CD4-positive, alpha-beta memory T cell (primary cell): ENCODE data around the gene INTU. TPM values are rescaled to one million over a fixed set of nuclear protein-coding genes. Genes with fewer than 3 reads are reported as not detected.

Source experiments
- CTCF ChIA-PET: fragments of 350-600 bp; sonication (Branson Sonifier 250); formaldehyde crosslinking; loops from one replicate; lab custom pipeline; 2021; ENCODE audit warnings: inconsistent platforms; ENCODE audit not compliant: partially characterized antibody; lab: Charles Lee
- POLR2A ChIA-PET: fragments of 350-600 bp; sonication (Branson Sonifier 250); formaldehyde crosslinking; loops from one replicate; lab custom pipeline; 2021; ENCODE audit not compliant: partially characterized antibody; lab: Charles Lee
- DNase-seq, 5 donors: peaks; one replicate each; pipeline versions ENCODE4 v3.0.0 to v3.0.0-alpha.2; 2020 to 2022; ENCODE audit warnings: mixed read lengths in 1 of 5
- H3K27ac ChIP-seq: one replicate; pipeline ENCODE4 v1.7.0; 2013; ENCODE audit warnings: low read depth, low read length
- H3K27me3 ChIP-seq: 2 replicates; pipeline ENCODE4 v1.7.0; 2013; ENCODE audit warnings: mild to moderate bottlenecking, low read length, moderate library complexity; ENCODE audit not compliant: insufficient read depth
- H3K36me3 ChIP-seq: 2 replicates; pipeline ENCODE4 v1.7.0; 2013; ENCODE audit warnings: mild to moderate bottlenecking, low read length, moderate library complexity; ENCODE audit not compliant: insufficient read depth
- H3K4me1 ChIP-seq: 2 replicates; pipeline ENCODE4 v1.7.0; 2013; ENCODE audit warnings: mild to moderate bottlenecking, low read length, moderate library complexity; ENCODE audit not compliant: insufficient read depth
- H3K4me3 ChIP-seq, 2 donors: one replicate each; pipeline ENCODE4 v1.7.0; 2013; ENCODE audit warnings: low read length in 2 of 2, mild to moderate bottlenecking in 1 of 2
- H3K9me3 ChIP-seq, 2 donors: one replicate each; pipeline ENCODE4 v1.7.0; 2013; ENCODE audit warnings: low read length in 2 of 2, control low read depth in 1 of 2; ENCODE audit not compliant: control insufficient read depth in 1 of 2
- H3K27ac Mint-ChIP-seq, 7 donors: one replicate each; pipeline ENCODE4 v1.8.0; 2020 to 2021; ENCODE audit warnings: mixed read lengths in 7 of 7, mild to moderate bottlenecking in 6 of 7, inconsistent platforms in 3 of 7, moderate library complexity in 3 of 7
- H3K27me3 Mint-ChIP-seq, 2 donors: one replicate each; pipeline ENCODE4 v1.8.0; 2020 to 2021; ENCODE audit warnings: mixed read lengths in 2 of 2
- H3K36me3 Mint-ChIP-seq, 2 donors: one replicate each; pipeline ENCODE4 v1.8.0; 2020 to 2021; ENCODE audit warnings: mixed read lengths in 2 of 2, inconsistent platforms in 1 of 2, mild to moderate bottlenecking in 1 of 2
- H3K4me1 Mint-ChIP-seq, 4 donors: one replicate each; pipeline ENCODE4 v1.8.0; 2020 to 2021; ENCODE audit warnings: mixed read lengths in 4 of 4, mild to moderate bottlenecking in 1 of 4
- H3K4me3 Mint-ChIP-seq, 8 donors: one replicate each; pipeline ENCODE4 v1.8.0; 2020 to 2021; ENCODE audit warnings: mixed read lengths in 8 of 8, mild to moderate bottlenecking in 7 of 8, moderate library complexity in 6 of 8, inconsistent platforms in 3 of 8
- H3K9me3 Mint-ChIP-seq, 8 donors: one replicate each; pipeline ENCODE4 v1.8.0; 2020 to 2021; ENCODE audit warnings: mixed read lengths in 8 of 8, mild to moderate bottlenecking in 5 of 8, inconsistent platforms in 3 of 8, moderate library complexity in 1 of 8
- intact Hi-C: fragments of 100-400 bp; cut with micrococcal nuclease; formaldehyde crosslinking; loops from one replicate; pipeline ENCODE4 v1.15.1; 2023
- polyA plus RNA-seq, 2 donors: library from polyadenylated mRNA; unstranded; fragments of 300-500 nt; fragmentation: Illumina TruSeq; gene quantifications; one replicate each; pipeline ENCODE4 v1.2.3, GENCODE V29; 2021
- total RNA-seq, 2 experiments: library from RNA; stranded (reverse); gene quantifications; one replicate each; pipeline ENCODE4 v1.2.3, GENCODE V29; 2021

The INTU gene
- total and polyA plus RNA-seq, 4 experiments from 2014 or later, result 0.37 TPM; not detected in 3

DNA sequence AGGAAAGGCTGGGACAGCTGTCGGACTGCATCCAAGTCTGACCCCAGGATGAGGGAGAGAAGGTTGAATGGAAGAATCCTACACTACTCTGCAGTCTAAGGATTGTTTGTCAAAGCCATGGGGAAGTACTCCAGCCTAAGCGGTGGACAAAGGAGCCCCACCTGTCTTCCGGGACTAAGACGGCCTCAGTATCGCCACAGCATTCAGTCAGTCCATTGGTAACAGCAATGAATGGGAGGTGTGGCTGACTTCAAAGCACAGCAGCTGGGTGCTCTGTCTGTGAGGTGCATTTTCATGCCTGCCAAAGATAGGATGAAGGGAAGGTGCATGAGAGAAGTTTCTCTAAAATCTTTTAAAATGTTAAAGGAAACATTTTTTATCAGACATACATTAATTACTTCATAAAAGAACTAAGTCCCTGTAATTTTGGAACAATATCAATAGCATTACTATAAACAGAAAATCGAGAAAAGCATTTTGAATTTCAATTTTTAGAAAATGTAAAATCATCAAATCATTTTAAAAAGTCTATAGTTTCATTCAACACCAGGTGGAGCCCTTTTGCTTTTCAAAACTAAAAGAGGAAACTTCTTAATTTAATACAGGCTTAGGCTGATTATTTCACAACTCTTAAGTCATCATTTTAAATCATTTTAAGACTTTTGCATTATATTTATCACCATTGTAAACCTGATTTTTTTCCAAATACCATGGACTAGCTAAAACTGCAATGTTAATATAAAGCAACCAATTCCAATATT, 27.6 kb upstream of the INTU start:
- Mint-ChIP-seq H3K9me3 (no peaks in the 10 kb centered on the region), H3K36me3 (no peaks in the 10 kb centered on the region), H3K27ac (no peak overlapping the region), H3K4me1 (no peaks in the 10 kb centered on the region), H3K4me3 (no peak overlapping the region), H3K27me3 (peaks cover 0 to 5% of the 10 kb centered on the region in 2 donors)
- ChIA-PET POLR2A (no interaction called here), CTCF (no interaction called here)
- Histone ChIP-seq H3K9me3 (no peaks in the 10 kb centered on the region), H3K27ac (no peak overlapping the region), H3K4me3 (no peak overlapping the region), H3K4me1 (no peaks in the 10 kb centered on the region), H3K36me3 (no peaks in the 10 kb centered on the region), H3K27me3 (no peaks in the 10 kb centered on the region)
- DNase-seq, result no peak
- intact Hi-C loops, result no loop called here

DNA sequence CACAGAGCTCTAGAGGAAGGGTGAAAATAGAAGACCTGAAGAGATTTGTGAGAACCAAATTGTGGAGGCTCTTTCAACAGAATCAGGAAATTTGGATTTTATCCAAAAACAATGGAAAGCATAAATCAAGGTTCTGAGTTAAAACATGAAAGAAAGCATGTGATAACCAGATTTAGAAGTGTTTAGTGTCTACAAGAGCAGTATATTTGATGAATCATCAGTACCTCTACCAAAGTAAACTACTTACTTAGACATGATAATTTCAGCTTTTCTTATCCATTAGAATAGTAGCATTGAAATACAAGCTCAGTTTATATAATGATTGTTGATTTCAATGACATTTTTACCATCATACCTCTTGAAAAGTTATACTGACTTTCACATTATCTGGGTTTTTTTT, 25.9 kb upstream of the INTU start:
- Mint-ChIP-seq H3K4me1 (no peaks in the 10 kb centered on the region), H3K9me3 (no peaks in the 10 kb centered on the region), H3K27ac (no peak overlapping the region), H3K27me3 (peaks cover 0 to 5% of the 10 kb centered on the region in 2 donors), H3K4me3 (no peak overlapping the region), H3K36me3 (no peaks in the 10 kb centered on the region)
- no peak overlapping the region for H3K27ac ChIP-seq
- ChIA-PET POLR2A (no interaction called here), CTCF (no interaction called here)
- intact Hi-C loops, result no loop called here
- no peak for DNase-seq
- no peaks in the 10 kb centered on the region for H3K9me3 ChIP-seq
- no peak overlapping the region for H3K4me3 ChIP-seq
- H3K36me3 ChIP-seq, result no peaks in the 10 kb centered on the region
- no peaks in the 10 kb centered on the region for H3K4me1 ChIP-seq
- H3K27me3 ChIP-seq, result no peaks in the 10 kb centered on the region

DNA sequence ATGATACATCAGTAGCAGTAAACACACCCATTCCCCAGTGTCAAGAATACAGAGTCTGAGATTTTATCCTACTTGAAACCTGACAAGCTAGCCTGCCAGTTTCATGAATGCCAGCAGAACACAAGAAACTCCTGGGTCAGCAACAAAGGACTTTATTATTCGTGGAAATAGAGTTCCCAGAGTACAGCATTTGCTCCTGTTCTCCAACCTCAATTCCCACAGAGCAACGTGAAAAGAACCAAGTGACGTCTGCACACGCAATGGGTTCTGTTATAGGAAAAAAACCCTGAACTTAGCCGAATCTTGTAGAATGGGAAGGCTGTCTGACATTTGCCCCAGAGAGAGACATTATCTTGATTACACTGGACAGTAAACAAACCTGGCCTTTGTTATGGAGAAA, 23.3 kb upstream of the INTU start:
- Histone ChIP-seq H3K27ac (no peak overlapping the region), H3K36me3 (no peaks in the 10 kb centered on the region), H3K4me3 (no peak overlapping the region), H3K4me1 (no peaks in the 10 kb centered on the region), H3K27me3 (no peaks in the 10 kb centered on the region), H3K9me3 (no peaks in the 10 kb centered on the region)
- Mint-ChIP-seq H3K9me3 (no peaks in the 10 kb centered on the region), H3K36me3 (no peaks in the 10 kb centered on the region), H3K4me3 (no peak overlapping the region), H3K27ac (no peak overlapping the region), H3K4me1 (no peaks in the 10 kb centered on the region), H3K27me3 (peaks cover 0 to 6% of the 10 kb centered on the region in 2 donors)
- no peak for DNase-seq
- intact Hi-C loops, result no loop called here
- ChIA-PET CTCF (no interaction called here), POLR2A (no interaction called here)

DNA sequence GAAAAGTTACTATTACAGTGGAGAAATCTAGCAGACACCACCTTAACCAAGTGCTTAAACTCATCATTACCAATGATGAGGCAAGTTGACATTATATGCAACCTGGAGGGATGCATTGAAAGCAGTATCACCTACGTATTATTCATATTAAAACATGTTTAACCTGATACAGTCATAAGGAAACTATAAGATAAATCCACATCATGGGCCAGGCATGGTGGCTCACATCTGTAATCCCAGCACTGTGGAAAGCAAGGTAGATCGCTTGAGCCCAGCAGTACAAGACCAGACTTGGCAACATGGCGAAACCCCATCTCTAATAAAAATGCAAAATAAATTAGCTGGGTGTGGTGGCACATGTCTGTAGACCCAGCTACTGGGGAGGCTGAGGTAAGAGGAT, 22.3 kb upstream of the INTU start:
- POLR2A ChIA-PET, result no interaction called here
- intact Hi-C loops, result no loop called here

DNA sequence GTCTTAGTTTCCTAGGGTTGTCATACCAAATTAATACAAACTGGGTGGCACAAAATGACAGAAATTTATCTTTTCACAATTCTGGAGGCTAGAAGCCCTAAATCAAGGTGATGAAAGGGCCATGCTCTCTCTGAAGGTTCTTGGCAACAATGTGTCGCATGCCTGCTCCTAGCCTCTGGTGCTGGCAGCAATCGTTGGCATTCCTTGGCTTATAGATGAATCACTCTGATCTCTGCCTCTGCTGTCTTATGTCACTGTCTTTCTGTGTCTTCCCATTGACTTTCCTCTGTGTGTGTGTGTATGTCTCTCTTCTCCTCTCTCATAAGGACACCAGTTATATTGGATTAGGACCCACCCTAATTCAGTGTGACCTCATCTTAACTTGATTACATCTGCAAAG, 15.9 kb upstream of the INTU start:
- ChIA-PET POLR2A (no interaction called here), CTCF (no interaction called here)
- H3K27ac ChIP-seq, result no peak overlapping the region
- H3K4me1 Mint-ChIP-seq, result no peaks in the 10 kb centered on the region
- no peak overlapping the region for H3K4me3 ChIP-seq
- no peaks in the 10 kb centered on the region for H3K27me3 ChIP-seq
- H3K27ac Mint-ChIP-seq, result peak overlapping the region in 1 of 7 donors; percentile 32
- H3K36me3 Mint-ChIP-seq, result no peaks in the 10 kb centered on the region
- peak overlapping the region in 1 of 8 donors; percentile 8 for H3K4me3 Mint-ChIP-seq
- H3K9me3 Mint-ChIP-seq, result peaks cover 0 to 9% (median 5%) of the 10 kb centered on the region in 8 donors
- H3K9me3 ChIP-seq, result no peaks in the 10 kb centered on the region
- intact Hi-C loops, result no loop called here
- no peaks in the 10 kb centered on the region for H3K36me3 ChIP-seq
- no peaks in the 10 kb centered on the region for H3K4me1 ChIP-seq
- H3K27me3 Mint-ChIP-seq, result peaks cover 9 to 14% of the 10 kb centered on the region in 2 donors
- no peak for DNase-seq

More for the DNA sequence above, 22.3 kb upstream of the INTU start:
- Histone ChIP-seq H3K9me3 (no peaks in the 10 kb centered on the region), H3K4me3 (no peak overlapping the region), H3K4me1 (no peaks in the 10 kb centered on the region), H3K27ac (no peak overlapping the region), H3K36me3 (no peaks in the 10 kb centered on the region), H3K27me3 (no peaks in the 10 kb centered on the region)
- no peaks in the 10 kb centered on the region for H3K9me3 Mint-ChIP-seq
- no peak for DNase-seq
- no peak overlapping the region for H3K27ac Mint-ChIP-seq
- H3K4me3 Mint-ChIP-seq, result no peak overlapping the region
- H3K36me3 Mint-ChIP-seq, result no peaks in the 10 kb centered on the region
- no peaks in the 10 kb centered on the region for H3K4me1 Mint-ChIP-seq
- CTCF ChIA-PET, result no interaction called here
- peaks cover 0 to 3% of the 10 kb centered on the region in 2 donors for H3K27me3 Mint-ChIP-seq

DNA sequence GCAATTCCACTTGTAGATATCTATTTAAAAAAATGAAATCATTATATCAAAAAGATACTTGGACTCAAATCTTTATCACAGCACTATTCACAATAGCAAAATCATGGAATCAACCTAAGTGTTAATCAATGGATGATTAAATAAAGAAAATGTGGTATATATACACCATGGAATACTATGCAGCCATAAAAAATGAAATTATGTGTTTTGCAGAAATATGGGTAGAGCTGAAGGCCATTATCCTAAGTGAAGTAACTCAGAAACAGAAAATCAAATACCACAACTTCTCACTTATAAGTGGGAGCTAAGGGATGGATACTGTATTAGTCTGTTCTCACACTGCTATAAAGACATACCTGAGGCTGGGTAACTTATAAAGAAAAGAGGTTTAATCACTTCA, 14.3 kb upstream of the INTU start:
- Histone ChIP-seq H3K9me3 (no peaks in the 10 kb centered on the region), H3K36me3 (no peaks in the 10 kb centered on the region), H3K4me3 (no peak overlapping the region), H3K27me3 (no peaks in the 10 kb centered on the region), H3K27ac (no peak overlapping the region), H3K4me1 (no peaks in the 10 kb centered on the region)
- peaks cover 0 to 7% (median 0%) of the 10 kb centered on the region in 4 donors for H3K4me1 Mint-ChIP-seq
- no peaks in the 10 kb centered on the region for H3K36me3 Mint-ChIP-seq
- ChIA-PET CTCF (no interaction called here), POLR2A (no interaction called here)
- H3K9me3 Mint-ChIP-seq, result peaks cover 0 to 9% (median 5%) of the 10 kb centered on the region in 8 donors
- intact Hi-C loops, result no loop called here
- H3K4me3 Mint-ChIP-seq, result no peak overlapping the region
- no peak for DNase-seq
- no peak overlapping the region for H3K27ac Mint-ChIP-seq
- H3K27me3 Mint-ChIP-seq, result peaks cover 18 to 21% of the 10 kb centered on the region in 2 donors

DNA sequence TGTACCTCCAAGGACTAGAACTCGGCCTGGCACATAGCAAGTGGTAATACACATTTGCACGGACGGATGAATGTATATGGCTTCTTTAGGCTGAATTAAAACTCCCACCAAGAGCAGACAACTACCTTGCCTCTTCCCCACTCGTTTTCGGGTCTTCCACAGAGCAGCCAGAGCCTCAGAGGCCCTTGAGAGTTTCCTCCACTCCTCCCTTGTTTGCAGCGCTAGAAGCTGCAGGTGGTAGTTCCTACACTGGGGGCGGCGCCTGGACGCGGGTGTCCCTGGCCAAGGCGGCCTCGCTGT, 10.2 kb upstream of the INTU start:
- ChIA-PET POLR2A (no interaction called here), CTCF (no interaction called here)
- no peak for DNase-seq
- H3K4me3 ChIP-seq, result no peak overlapping the region
- Mint-ChIP-seq H3K9me3 (peaks cover 0 to 8% (median 4%) of the 10 kb centered on the region in 8 donors), H3K4me1 (peaks cover 0 to 15% (median 3%) of the 10 kb centered on the region in 4 donors), H3K4me3 (peak overlapping the region in 3 of 8 donors; percentile 30 to 57 (median 52)), H3K27me3 (peaks cover 27 to 28% of the 10 kb centered on the region in 2 donors), H3K27ac (no peak overlapping the region), H3K36me3 (no peaks in the 10 kb centered on the region)
- no peaks in the 10 kb centered on the region for H3K4me1 ChIP-seq
- no peak overlapping the region for H3K27ac ChIP-seq
- intact Hi-C loops, result no loop called here
- H3K36me3 ChIP-seq, result no peaks in the 10 kb centered on the region
- H3K9me3 ChIP-seq, result no peaks in the 10 kb centered on the region
- peaks cover 9% of the 10 kb centered on the region for H3K27me3 ChIP-seq
